GM11168 (cell line): ENCODE measurements around the gene OR5C1.
"Not testable (repeated sequence)": the region's sequence is repeated elsewhere in the genome, so short reads cannot be mapped to it uniquely, and the experiment has no call there.

Source experiments
- in situ Hi-C: fragments of 300-500 bp; cut with MboI; formaldehyde crosslinking; loops from one replicate; pipeline ENCODE4 v1.12.0; 2022; ENCODE audit warnings: low sequenced_read_pairs; ENCODE audit not compliant: unreplicated experiment

The OR5C1 gene

GRCh38 chr9:122809261-122809660, 20.5 kb downstream of the OR5C1 start:
- in situ Hi-C loops: loop anchor here (25.0 kb wide), 1 partner anchor 672 kb away; no protein-coding TSS in a partner anchor

GRCh38 chr9:122810306-122810946, 21.7 kb downstream of the OR5C1 start:
- in situ Hi-C loops: loop anchor here (5.0 to 25.0 kb wide), 2 partner anchors 343 to 673 kb away; no protein-coding TSS in a partner anchor

- in situ Hi-C loops: loop anchor here (5.0 to 25.0 kb wide), 2 partner anchors 345 to 675 kb away; no protein-coding TSS in a partner anchor
These were observed 24.0 kb downstream of the OR5C1 start for GRCh38 chr9:122812736-122813135.

- in situ Hi-C loops: loop anchor here (5.0 to 25.0 kb wide), 2 partner anchors 347 to 677 kb away; no protein-coding TSS in a partner anchor
These were observed 25.8 kb downstream of the OR5C1 start for GRCh38 chr9:122814545-122814944.

- in situ Hi-C loops: loop anchor here (25.0 kb wide), 1 partner anchor 678 kb away; no protein-coding TSS in a partner anchor
These were observed 26.8 kb downstream of the OR5C1 start for GRCh38 chr9:122815544-122815943.

GRCh38 chr9:122816163-122816867, 27.6 kb downstream of the OR5C1 start:
- in situ Hi-C loops: loop anchor here (25.0 kb wide), 1 partner anchor 679 kb away; no protein-coding TSS in a partner anchor

- in situ Hi-C loops: loop anchor here (25.0 kb wide), 1 partner anchor 682 kb away; no protein-coding TSS in a partner anchor
These were observed 30.6 kb downstream of the OR5C1 start for GRCh38 chr9:122819326-122819725.

GRCh38 chr9:122819791-122820489, 31.2 kb downstream of the OR5C1 start:
- in situ Hi-C loops: loop anchor here (25.0 kb wide), 1 partner anchor 683 kb away; no protein-coding TSS in a partner anchor

GRCh38 chr9:122820490-122820845, 31.7 kb downstream of the OR5C1 start:
- in situ Hi-C loops: loop anchor here (25.0 kb wide), 1 partner anchor 683 kb away; no protein-coding TSS in a partner anchor

- in situ Hi-C loops: loop anchor here (25.0 kb wide), 1 partner anchor 684 kb away; no protein-coding TSS in a partner anchor
These were observed 32.7 kb downstream of the OR5C1 start for GRCh38 chr9:122821278-122821943.

GRCh38 chr9:122822056-122822455, 33.3 kb downstream of the OR5C1 start:
- in situ Hi-C loops: loop anchor here (25.0 kb wide), 1 partner anchor 685 kb away; no protein-coding TSS in a partner anchor

GRCh38 chr9:122822938-122823337, 34.2 kb downstream of the OR5C1 start:
- in situ Hi-C loops: loop anchor here (25.0 kb wide), 1 partner anchor 686 kb away; no protein-coding TSS in a partner anchor

- in situ Hi-C loops: no loop called here
These were observed 39.0 kb downstream of the OR5C1 start for GRCh38 chr9:122827761-122828093.

- in situ Hi-C loops: not testable (repeated sequence)
These were observed 40.2 kb downstream of the OR5C1 start for GRCh38 chr9:122828965-122829284.

- in situ Hi-C loops: no loop called here
These were observed 43.5 kb downstream of the OR5C1 start for GRCh38 chr9:122832194-122832593.

- in situ Hi-C loops: no loop called here
These were observed 46.6 kb downstream of the OR5C1 start for GRCh38 chr9:122835313-122835731.

GRCh38 chr9:122837266-122837850, 48.6 kb downstream of the OR5C1 start:
- in situ Hi-C loops: no loop called here

- in situ Hi-C loops: not testable (repeated sequence)
These were observed 49.7 kb downstream of the OR5C1 start for GRCh38 chr9:122838441-122838840.
